Measurements from ENCODE around the gene PLD1.
"Not testable (repeated sequence)": the region's sequence is repeated elsewhere in the genome, so short reads cannot be mapped to it uniquely, and the experiment has no call there.

The PLD1 gene

DNA sequence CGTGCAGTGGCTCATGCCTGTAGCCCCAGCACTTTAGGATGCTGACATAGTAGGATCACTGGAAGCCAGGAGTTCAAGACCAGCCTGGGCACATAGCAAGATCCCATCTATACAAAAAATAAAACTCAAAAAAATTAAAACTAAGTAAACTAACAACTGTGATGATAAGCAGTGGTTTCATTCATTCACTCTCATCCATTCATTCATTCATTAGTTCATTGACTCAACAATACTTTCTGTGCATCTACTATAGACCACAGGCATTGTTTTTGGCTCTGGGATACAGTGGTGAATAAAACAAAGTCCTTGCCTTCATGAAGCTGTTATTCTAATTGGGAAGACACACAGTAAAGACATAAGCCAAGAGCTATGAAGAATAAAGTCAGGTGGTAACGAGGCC lies 25.3 kb upstream of the PLD1 start:
- no peak for DNase-seq

DNA sequence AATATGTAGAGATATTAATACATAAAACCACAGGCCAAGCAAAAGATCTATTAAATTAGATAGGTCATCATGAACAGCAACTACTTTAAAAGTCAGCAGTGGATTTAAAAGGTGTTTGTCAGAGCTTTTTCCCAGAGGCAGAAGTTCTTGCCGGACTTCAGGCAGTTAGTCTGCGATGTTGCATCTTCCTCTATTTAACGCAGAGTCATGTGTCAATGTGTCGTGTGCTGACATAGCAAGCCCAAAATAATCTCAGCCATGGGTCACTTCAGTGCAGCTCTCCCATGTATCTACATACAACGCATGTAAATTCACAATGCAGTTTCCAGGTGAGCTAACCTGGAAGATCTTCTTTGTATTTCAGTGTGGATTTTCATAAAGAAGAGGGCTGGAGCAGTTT lies 24.8 kb upstream of the PLD1 start:
- DNase-seq, result no peak

DNA sequence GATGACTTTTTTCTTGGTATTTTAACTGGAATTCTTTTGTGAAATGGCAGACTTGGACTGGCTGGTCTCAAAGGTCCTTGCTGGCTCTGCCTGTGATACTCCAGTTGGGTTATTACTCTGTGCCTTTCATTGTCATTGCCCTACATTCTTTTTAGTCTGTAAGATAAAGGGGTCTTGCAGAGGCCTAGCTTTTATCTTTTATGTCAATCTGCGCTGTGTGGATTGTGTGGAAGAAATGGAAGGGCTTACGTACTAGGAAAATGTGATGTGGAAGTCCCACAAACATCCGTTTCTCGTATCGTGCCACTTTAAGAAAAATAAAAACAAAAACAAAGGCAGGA lies 24.1 kb upstream of the PLD1 start:
- no peak for DNase-seq

DNA sequence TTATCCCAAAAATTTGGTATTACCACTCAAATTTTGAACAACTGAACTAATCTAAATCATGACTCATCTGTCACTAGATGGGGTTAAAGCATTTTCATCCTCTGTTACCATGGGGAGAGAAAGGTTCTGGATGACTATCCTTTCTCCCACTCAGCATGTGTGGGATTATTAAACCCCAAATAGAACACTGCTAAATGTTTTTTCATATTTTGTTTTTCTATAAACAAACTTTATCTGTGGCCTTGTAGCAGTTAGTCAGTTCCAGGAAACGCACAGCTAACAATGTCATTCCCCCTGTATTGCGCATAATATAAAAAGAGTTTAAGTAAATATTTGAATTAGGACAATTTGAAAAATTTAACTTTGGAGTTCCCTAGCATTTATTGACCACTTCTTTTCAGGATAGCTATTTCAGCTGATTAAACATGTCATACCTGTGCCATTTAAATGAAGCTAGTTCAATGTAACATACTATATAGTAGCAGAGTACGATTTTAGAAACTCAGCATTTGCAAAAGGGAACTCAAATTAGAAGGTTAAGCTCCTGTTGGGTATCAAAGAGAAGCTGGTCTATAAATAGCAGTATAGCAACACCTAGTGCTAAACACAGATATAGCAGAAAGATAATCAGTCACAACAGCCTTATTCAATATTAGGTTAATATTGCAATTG lies 23.6 kb upstream of the PLD1 start:
- no peak for DNase-seq

DNA sequence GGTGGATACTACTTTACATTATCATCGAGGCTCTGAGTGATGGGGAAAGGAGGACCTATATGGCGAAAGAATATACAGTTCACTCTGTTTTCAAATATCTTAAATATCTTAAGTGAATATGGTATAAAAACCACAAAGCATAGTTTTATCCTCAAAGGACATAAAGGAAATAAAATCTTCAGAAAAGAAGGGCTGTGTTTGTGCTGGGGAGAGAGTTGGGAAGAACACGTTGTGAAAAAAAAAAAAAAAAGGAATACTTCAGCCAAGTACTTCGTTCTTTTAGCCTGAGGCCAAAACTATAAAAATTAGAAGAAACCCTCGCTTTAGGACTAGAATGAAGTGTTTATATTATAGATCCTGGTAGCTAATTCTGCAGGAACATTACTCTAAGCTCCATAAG lies 22.7 kb upstream of the PLD1 start:
- DNase-seq, result no peak

DNA sequence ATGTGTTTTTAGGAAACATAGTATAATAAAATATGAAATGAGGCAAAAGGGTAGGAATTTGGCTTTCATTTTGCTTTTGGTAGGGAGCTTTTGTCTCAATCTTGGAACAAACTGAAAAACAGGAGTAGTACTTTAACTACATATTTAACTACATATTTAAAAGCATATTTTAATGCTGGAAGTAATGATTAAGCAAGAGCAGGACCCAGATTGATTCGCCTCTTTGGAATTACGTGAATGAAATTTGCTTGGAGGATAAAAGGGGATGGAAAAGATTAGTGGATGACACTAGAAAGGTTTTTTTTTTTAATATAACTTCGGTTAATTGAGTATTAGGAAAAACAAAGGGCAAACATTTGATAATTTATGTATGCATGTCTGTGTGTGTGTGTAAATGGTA lies 21.7 kb upstream of the PLD1 start:
- DNase-seq, result no peak

DNA sequence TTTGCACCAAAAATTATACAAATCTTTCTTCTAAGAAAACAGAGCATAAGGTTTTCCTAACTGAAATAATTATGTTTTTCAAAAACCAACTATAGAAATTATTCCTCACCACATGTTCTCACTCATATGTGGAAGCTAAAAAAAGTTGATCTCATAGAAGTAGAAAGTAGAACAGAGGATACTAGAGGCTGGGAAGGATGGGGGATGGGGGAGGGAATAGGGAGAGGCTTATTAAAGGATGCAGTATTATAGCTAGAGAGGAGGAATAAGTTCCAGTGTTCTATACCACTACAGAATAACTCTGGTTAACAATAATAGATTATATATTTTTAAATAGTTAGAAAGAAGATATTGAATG lies 20.2 kb upstream of the PLD1 start:
- DNase-seq, result no peak

DNA sequence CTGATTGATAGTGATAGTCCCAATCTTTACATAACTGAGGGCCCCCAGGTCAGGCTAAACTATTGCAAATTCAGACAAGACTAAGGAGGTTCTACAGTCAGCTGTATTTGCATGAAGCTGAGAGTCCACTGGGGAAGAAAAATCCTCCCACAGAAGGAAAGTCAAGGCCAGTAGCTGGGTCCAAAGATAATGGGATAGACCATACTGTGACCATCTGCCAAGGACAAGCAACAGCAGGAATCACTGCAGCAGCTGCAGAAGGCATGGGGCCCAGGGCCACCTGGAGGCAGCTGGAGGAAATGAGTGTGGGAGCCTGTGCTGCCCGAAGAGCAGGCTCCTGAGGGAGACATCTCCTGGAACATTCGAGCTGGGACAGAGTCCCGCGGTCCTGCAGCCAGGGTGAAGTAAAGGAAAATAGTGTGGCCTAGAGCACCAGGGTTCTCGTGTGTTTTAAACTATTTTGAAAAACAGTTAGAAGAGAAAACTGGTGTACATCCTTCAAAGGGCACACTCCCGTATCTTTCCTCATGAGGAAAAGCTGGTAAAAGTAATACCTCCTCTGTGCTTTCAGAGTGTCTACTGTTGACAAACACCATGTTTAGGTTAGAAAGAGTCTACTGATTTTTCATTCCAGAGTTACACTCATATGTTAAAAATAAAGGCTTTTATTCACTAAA lies 19.7 kb upstream of the PLD1 start:
- no peak for DNase-seq

DNA sequence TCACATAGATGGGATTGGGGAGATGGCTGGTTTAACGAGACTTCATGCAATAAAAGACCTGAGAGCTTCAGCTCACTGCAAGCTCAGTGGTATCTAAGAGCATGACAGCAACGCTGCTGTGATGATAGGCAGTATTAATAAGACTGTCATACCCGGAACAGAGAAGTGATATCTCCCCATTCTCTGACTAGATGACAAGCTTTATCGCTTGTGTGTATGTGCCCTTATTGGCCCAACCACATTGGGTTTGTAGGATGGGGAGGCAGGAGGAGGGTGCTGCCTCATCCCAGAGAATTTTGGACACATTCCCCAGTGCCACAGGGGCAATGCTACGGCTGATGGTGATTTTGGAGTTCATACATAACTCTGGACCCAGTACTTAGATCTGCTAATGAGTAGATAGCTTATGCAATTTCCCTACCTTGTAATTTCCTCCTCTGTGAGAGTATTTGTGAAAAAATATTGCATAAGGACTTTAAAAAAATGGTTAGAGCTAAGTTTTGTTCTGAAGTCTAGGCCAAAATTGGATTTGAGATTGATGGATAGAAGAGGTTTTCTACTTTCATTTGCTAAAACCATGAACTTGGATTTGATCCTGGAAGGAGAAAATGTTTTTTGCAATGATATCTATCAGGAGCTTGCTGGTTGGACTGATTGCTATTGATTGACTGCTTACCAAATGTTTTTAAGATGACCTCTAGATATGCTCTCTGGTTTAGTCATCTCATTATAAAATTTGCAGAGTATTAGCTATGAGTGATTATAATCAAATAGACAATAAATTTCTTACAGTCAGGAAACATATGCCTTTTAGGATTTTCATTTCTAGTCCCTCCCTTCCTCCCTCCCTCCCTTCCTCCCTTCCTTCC lies 18.9 kb upstream of the PLD1 start:
- no peak for DNase-seq

DNA sequence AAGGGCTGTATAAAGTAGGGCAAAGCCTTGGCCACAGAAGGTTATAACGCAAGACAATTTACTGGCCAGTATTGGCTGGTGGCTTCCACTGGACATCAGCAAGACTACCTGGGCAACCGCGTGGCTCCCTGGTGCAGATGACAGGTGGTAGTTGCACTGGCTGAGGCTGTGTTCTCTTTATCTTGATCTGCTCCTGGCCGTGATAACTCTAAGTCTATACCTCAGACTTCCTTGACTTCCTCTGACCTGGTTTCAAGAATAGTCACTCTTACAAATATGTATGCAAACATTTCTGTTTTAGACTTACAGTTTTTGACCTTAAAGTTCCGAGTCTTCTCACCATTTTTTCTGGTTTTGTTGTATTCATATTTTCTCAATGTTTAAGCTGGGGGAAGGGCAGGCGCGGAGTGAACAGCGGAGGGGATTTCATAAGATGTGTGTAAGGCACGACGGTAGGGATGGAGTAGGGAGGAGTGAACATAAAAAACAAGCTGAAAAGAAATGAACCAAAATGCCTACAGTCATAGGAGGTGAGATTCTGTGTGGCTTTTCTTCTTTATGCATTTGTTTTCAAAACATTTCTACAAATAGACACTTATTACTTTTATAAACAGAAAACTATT lies 17.7 kb upstream of the PLD1 start:
- DNase-seq, result no peak

DNA sequence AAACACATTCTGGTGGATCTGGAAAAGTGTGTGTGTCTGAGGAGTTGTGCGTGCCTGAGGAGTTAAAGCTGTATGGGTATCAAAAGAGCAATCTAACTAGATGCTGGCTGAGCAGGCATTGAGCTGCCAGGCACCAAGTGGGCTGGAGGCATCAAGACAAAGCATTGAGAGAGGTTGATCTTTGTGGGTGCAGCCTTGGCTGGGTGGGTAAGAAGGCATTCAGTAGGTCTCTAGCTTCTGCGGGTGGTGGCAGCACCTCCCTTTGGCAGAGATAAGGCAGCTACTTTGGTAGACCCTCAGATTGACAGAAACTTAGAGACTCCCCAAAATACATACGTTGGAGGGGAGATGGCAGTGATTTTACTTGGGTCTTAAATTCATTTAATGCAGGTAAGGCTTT lies 17.1 kb upstream of the PLD1 start:
- DNase-seq, result no peak

DNA sequence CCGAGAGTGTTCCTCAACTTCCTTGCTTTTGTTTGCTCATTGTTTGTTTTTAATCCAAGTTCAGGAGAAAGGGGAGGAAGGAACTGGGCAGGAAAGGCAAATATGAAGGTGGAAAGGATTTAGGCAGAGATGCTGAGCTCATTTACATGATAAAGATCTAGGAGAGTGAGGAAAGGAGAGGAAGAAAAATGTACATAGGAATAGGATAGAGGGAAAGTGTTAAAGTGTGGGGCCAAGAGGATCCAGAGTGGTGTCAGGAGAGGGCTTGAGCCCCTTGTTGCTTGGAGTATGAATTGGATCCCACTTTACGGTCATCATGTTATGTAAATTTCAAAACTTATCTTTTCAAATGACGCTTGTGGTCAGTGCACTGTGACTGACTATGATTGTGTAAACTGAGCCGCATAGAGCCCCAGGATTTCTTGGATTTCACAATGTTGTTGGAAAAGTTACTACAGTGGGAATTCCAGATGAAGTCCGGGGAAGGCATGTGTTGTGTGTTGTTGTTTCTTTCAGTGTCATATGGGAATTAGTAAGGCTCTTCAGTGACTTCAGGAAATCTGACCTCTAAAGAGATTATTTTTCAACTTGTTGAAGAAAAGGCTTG lies 15.0 kb upstream of the PLD1 start:
- no peak for DNase-seq

DNA sequence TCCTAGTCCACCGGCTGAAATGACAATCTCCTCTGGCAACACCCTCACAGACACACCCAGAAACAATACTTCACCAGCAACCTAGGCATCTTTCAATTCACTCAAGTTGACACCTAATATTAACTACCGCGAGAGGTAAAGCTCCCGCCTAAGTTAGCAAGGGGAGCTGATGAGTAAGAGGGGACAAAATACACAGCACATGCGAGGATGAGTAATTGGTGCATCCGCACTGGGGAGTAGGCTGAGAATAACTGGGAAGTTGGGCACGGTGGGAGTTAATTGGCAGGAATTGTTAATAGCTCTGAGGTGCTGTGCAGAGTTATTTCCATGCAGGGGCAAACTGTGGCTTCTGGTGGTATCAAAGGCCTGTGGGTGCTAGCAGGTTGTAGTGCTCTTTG lies 14.5 kb upstream of the PLD1 start:
- no peak for DNase-seq

DNA sequence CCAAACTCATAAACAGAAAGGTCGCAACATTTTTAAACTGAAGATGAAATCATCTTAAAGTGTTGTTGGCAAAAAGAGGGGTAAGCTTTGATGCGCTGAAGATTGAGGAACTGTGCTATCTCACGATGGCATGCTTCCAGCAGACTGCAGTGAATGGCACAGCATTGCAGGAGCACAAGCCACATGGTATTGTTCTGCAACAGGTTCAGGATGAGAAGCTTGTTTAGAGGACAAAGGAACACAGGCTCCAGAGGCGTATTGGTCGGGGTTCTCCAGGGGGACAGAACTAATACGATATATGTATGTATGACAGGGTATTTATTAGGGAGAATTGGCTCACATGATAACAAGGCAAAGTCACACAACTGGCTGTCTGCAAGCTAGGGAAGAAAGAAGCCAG lies 13.8 kb upstream of the PLD1 start:
- DNase-seq, result no peak

DNA sequence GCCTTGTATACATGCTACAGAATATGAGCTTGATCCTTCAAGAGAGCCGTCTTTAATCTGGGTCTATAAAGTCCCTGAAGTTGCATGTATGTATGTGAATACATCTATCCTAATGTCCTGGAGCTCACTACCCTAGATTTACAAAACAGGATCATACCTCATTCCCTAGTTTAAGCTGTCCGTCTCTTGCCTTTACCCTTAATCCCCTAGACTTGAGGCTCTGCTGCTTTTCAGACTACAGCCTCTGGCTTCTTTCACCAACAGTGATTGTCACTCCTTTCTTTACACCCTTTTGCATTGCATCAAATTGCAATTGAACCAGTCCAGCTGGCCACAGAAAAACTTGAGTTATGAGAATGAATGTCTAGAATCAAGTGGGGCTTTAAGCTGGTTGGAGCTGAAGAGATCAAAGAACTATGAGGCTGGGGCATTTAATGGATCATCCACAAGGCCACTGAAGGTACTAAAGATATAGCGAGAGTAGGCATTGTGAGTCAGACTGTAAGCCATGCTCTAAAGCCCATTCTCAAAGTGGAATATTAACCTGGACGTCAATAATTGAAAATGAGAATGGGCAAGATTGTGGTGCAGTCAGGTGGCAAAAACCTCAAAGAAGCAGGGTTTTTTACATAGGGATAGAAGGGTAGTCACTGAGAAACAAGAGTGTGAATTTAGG lies 12.3 kb upstream of the PLD1 start:
- DNase-seq, result no peak

DNA sequence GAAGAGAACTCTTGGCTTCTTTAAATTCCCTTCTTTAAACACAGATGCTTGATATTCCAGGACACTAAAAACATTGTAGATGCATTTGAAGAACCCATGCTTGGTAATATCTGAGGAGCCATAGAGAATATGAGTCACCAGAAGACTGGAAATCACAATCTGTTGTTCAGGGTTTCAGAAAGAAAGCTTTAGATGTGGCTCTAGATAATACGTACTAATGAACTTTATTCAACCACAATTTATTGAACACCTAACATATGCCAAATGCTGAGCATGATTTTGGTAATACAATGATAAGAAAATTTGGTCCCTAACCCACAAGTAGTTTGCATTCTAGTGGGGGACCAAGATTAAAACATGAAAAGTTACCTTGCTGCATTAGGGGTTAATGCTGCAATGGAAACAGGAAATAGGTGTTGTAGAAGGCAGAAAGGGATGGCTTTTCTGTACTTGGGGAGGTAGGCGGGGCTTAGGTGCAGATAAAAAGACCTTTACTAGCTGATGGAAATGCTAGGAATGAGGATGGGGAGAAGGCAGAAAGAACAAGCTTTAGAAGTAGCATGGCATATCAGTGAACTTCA lies 11.6 kb upstream of the PLD1 start:
- DNase-seq, result no peak

DNA sequence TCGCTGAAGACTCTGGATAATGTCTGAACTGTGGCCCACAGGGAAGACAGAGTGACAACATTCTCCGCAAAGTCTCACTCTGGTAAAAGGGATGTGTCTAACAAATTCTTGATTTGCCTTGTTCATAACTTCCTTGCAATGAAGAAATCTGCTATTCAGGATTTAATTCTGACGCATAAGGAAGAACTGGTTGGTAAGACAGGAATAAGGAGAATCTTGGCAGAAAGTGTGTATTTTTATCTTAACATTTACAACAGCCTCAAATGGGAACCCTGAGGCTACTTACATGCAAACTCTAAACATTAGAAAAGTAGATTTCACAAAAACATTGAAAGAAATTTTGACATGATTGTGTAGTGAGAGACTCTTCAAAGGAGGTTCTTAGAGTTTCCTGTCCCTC lies 10.8 kb upstream of the PLD1 start:
- no peak for DNase-seq

DNA sequence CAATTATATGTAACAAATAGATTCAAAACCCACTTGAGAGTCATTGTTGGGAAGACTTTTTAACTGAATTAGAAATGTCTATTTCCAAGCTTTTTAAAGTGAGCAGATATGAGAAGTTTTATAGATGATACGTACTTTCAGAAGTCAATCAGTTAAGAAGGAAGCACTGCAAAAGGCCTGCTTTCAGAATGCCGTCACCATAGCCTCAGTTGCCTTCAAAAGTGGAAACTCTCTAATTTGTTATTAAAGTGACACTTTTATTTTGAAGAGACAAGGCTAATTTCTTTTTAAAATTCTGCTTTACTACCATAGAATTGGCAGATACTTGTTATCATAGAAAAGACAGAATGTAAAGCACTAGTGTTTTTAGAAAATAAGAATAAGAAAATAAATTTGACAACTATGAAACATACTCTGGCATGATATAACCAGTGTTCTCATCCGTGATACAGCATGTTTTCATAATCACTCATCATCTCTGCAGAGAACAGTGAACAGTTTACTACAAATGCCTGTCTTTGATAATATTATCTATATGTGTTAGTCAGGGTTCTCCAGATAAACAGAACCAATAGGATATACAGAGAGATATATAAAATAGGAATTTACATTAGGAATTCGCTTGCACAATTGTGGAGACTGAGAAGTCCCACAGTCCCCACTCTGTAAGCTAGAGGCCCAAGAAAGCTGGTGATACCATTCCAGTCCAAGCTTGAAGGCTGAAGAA lies 7.0 kb upstream of the PLD1 start:
- DNase-seq, result no peak

DNA sequence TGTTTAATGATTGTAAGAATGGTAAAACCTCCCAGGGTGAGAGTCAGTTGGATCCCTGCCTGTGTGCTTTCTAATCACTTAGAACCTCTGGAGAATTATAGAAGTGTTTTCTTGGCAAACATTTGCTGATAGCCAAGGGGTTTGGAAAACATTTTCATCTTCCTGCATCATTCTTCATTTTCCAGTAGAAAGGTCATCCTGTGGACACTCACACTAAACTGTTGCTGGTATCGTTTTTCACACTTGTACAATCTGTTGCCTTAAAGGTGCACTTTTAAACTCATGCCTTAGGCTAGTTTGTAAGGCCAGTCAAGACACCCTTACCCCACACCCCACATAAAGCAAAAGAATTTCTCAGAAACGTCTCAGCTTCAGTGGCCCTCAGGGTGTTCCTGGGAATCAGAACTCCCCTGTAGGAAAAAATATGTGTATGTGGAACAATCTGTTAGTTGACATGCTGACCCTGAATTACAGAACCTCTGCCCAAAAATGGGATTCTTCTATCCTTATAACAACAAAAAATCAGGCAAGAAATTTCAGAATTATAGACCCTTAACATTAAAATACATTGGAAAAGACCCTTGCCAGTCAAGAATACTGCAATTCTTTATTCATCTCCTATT lies 5.8 kb upstream of the PLD1 start:
- no peak for DNase-seq

DNA sequence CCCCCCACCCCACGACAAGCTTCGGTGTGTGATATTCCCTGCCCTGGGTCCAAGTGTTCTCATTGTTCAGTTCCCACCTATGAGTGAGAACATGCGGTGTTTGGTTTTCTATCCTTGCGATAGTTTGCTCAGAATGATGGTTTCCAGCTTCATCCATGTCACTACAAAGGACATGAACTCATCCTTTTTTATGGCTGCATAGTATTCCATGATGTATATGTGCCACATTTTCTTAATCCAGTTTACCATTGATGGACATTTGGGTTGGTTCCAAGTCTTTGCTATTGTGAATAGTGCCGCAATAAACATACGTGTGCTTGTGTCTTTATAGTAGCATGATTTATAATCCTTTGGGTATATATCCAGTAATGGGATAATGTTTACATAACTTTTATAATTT lies 4.4 kb upstream of the PLD1 start:
- not testable (repeated sequence) for DNase-seq

DNA sequence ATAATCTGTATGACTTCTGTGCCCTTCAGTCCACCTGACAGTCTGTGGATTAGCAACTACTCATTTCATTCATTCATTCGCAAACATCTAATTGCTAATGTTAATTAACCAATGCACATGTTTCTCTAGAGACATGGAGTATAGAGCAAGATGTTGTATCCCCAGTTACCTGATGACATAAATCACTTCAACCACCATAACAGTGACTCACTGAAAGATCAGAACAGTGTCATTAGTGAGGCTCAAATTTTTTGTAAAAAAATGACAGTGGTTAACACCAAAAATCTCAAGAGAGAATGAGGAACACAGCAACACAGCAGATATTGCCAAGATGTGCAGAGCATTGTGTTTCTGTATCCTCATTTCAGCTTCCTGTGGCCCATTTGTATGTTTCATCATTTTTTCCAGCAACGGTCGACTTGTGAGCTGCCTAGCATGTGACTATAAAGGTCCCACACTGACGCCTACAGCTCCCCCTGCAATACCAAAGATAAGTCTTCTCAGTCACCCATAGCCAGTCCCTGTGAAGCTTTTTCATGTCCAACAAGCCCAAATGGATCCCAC lies 3.7 kb upstream of the PLD1 start:
- no peak for DNase-seq
